ENCODE data around the gene ADAMTSL5. TPM values are rescaled to one million over a fixed set of nuclear protein-coding genes. Genes with fewer than 3 reads are reported as not detected.

Gene ADAMTSL5
- total RNA-seq, 1 experiment from 2014 or later = 20.6 TPM

DNA sequence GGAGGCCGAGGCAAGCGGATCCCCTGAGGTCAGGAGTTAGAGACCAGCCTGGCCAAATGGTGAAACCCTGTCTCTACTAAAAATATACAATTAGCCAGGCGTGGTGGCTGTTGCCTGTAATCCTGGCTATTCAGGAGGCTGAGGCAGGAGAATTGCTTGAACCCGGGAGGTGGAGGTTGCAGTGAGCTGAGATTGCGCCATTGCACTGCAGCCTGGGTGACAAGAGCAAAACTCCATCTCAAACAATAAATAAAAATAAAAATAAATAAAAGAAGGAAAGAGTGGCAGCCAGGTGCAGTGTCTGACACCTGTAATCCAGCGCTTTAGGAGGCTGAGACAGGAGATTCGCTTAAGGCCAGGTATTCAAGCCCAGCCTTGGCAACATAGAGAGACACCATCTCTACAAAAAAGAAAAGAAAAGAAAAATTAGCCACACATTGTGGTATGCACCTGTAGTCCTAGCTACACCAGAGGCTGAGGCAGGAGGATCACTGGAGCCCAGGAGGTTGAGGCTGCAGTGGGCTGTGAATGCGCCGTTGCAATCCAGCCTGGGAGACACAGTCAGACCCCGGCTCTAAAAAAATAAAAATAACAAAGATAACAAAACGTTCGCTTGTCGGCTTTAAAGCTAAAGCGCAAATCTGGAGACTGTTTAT, 10.3 kb downstream of the ADAMTSL5 start:
- Histone ChIP-seq H3K9me3 (ENCODE audit: control insufficient read depth, insufficient read depth, low read depth, low read length) (no peaks in the 10 kb centered on the region), H3K4me3 (ENCODE audit: low read depth in 2 of 2, low read length in 2 of 2) (no peak overlapping the region; a peak in 1 of 4 replicates), H3K27ac (ENCODE audit: low read length) (no peak overlapping the region), H3K36me3 (ENCODE audit: control insufficient read depth, insufficient read depth, low read length) (no peaks in the 10 kb centered on the region), H3K4me1 (ENCODE audit: control insufficient read depth, insufficient read depth, low read length) (no peaks in the 10 kb centered on the region), H3K27me3 (ENCODE audit: control insufficient read depth, insufficient read depth, low read length) (no peaks in the 10 kb centered on the region)
- in situ Hi-C loops (cut with HindIII; ENCODE audit: low pct_unique_long_range_greater_than_20kb, low sequenced_read_pairs) = no loop called here
- ChIA-PET CTCF (interaction anchor here (0.7 kb wide), 1 partner anchor 316 kb away, joined by 4 read pairs; no protein-coding TSS in a partner anchor), POLR2A (no interaction called here)
- DNase-seq (ENCODE audit: low read depth, low spot score) (no peak), ATAC-seq (no peak)
- BruUV-seq (replicated peaks) = no TSS peak
- intact Hi-C loops (cut with micrococcal nuclease; ENCODE audit: unreplicated experiment) = no loop called here
- no peak for TF ChIP-seq POLR2AphosphoS5 (IDR thresholded peaks at IDR 0.05; ENCODE audit: low read depth, low read length)
- no peak for TF ChIP-seq TCF7L2 (IDR thresholded peaks at IDR 0.05; ENCODE audit: low read depth, low read length)
- TF ChIP-seq REST (IDR thresholded peaks at IDR 0.05; ENCODE audit: insufficient read depth in 1 of 2, low read depth in 2 of 2, low read length in 1 of 2) = no peak
- TF ChIP-seq SIN3A (IDR thresholded peaks at IDR 0.05; ENCODE audit: borderline replicate concordance, insufficient read depth, low read depth, low read length) = no peak
- no peak for TF ChIP-seq CTCF (IDR thresholded peaks at IDR 0.05)

DNA sequence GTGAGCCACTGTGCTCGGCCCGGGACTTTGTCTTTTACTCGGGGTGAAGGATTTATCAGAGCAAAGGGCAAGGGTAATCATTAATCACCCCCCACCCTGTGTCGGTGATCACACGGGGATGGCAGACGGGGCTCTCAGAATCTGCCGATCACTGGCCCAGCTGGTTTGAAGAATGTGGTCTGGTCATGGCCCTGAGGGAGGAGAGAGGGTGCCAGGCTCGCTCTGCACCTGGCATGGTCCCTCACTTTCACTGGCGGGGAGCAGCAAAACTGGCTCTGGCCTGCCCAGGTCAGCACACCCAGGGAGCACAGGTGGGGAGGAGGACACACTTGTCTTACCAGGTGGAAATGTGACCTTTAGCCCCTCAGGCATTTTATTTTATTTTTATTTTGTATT, 11.6 kb downstream of the ADAMTSL5 start:
- POLR2A ChIA-PET = no interaction called here

More for the DNA sequence above, 11.6 kb downstream of the ADAMTSL5 start:
- TF ChIP-seq TCF7L2 (IDR thresholded peaks at IDR 0.05; ENCODE audit: low read depth, low read length) (no peak), SIN3A (IDR thresholded peaks at IDR 0.05; ENCODE audit: borderline replicate concordance, insufficient read depth, low read depth, low read length) (no peak), CTCF (IDR thresholded peaks at IDR 0.05) (no peak), POLR2AphosphoS5 (IDR thresholded peaks at IDR 0.05; ENCODE audit: low read depth, low read length) (no peak), REST (IDR thresholded peaks at IDR 0.05; ENCODE audit: insufficient read depth in 1 of 2, low read depth in 2 of 2, low read length in 1 of 2) (no peak)
- no peaks in the 10 kb centered on the region for H3K9me3 ChIP-seq (ENCODE audit: control insufficient read depth, insufficient read depth, low read depth, low read length)
- BruUV-seq (replicated peaks) = no TSS peak
- no peaks in the 10 kb centered on the region for H3K36me3 ChIP-seq (ENCODE audit: control insufficient read depth, insufficient read depth, low read length)
- H3K4me3 ChIP-seq (ENCODE audit: low read depth in 2 of 2, low read length in 2 of 2) = no peak overlapping the region
- no peaks in the 10 kb centered on the region for H3K27me3 ChIP-seq (ENCODE audit: control insufficient read depth, insufficient read depth, low read length)
- CTCF ChIA-PET = no interaction called here
- H3K27ac ChIP-seq (ENCODE audit: low read length) = no peak overlapping the region
- DNase-seq (ENCODE audit: low read depth, low spot score) = no peak
- H3K4me1 ChIP-seq (ENCODE audit: control insufficient read depth, insufficient read depth, low read length) = no peaks in the 10 kb centered on the region
- in situ Hi-C loops (cut with HindIII; ENCODE audit: low pct_unique_long_range_greater_than_20kb, low sequenced_read_pairs) = no loop called here
- no peak for ATAC-seq
- intact Hi-C loops (cut with micrococcal nuclease; ENCODE audit: unreplicated experiment) = no loop called here

Data from Panc1 (cell line).